Raji (cell line): ENCODE measurements around the gene INO80D.

Experiments used
- POLR2A ChIP-seq: IDR thresholded peaks from 2 replicates; pipeline ENCODE4 v1.6.1; 2011; ENCODE audit warnings: low read depth, low read length, control low read depth; ENCODE audit not compliant: insufficient read depth

Gene INO80D

GRCh38 chr2:205970348-205970747, 115.6 kb downstream of the INO80D start:
- no peak for TF ChIP-seq POLR2A

- TF ChIP-seq POLR2A: no peak
Observed at GRCh38 chr2:205969584-205969983, 116.4 kb downstream of the INO80D start.

GRCh38 chr2:205967391-205968075, 118.4 kb downstream of the INO80D start:
- TF ChIP-seq POLR2A: no peak

- no peak for TF ChIP-seq POLR2A
Observed at GRCh38 chr2:205965707-205966106, 120.3 kb downstream of the INO80D start.

GRCh38 chr2:205964111-205964761, 121.7 kb downstream of the INO80D start:
- TF ChIP-seq POLR2A: no peak

GRCh38 chr2:205959521-205959920, 126.5 kb downstream of the INO80D start:
- TF ChIP-seq POLR2A: no peak

GRCh38 chr2:205957452-205958154, 128.4 kb downstream of the INO80D start:
- TF ChIP-seq POLR2A: no peak

GRCh38 chr2:205954707-205955106, 131.3 kb downstream of the INO80D start:
- TF ChIP-seq POLR2A: no peak

GRCh38 chr2:205952282-205952681, 133.7 kb downstream of the INO80D start:
- TF ChIP-seq POLR2A: no peak

- TF ChIP-seq POLR2A: no peak
Observed at GRCh38 chr2:205948883-205949282, 137.1 kb downstream of the INO80D start.

GRCh38 chr2:205948496-205948837, 137.5 kb downstream of the INO80D start:
- no peak for TF ChIP-seq POLR2A

GRCh38 chr2:205947621-205948495, 138.1 kb downstream of the INO80D start:
- no peak for TF ChIP-seq POLR2A

- TF ChIP-seq POLR2A: no peak
Observed at GRCh38 chr2:205946226-205946625, 139.7 kb downstream of the INO80D start.
